ENCODE results near the gene B3GNT8.
"Not testable (repeated sequence)": the region's sequence is repeated elsewhere in the genome, so short reads cannot be mapped to it uniquely, and the experiment has no call there.

Gene B3GNT8

GRCh38 chr19:41391618-41392017 is 35.6 kb downstream of the B3GNT8 start:
- DNase-seq (ENCODE audit: low spot score) = no peak

DNA sequence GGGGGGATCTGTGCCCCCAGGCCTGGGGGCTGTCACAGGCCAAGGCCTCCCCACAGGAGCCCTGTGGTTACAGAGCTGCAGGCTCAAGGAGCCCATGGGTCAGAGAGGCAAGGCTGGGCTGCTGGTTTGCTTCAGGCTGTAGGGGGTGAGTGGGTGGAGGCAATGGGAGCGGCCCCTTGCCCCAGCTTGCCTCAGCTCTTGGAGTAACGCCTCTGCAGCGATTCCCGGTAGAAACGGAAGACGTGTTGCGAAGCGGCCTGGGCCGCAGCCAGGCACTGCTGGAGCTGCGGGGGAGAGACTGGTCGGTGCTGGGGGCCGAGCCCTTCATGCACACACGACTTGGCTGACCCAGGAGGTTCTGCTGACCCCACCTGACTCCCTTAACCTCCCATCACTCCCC is 40.7 kb downstream of the B3GNT8 start:
- no peak for DNase-seq (ENCODE audit: low spot score)

GRCh38 chr19:41384351-41384750 is 42.8 kb downstream of the B3GNT8 start:
- DNase-seq (ENCODE audit: low spot score) = no peak

- DNase-seq (ENCODE audit: low spot score) = not testable (repeated sequence)
These were observed 45.6 kb downstream of the B3GNT8 start for GRCh38 chr19:41381536-41381935.

DNA sequence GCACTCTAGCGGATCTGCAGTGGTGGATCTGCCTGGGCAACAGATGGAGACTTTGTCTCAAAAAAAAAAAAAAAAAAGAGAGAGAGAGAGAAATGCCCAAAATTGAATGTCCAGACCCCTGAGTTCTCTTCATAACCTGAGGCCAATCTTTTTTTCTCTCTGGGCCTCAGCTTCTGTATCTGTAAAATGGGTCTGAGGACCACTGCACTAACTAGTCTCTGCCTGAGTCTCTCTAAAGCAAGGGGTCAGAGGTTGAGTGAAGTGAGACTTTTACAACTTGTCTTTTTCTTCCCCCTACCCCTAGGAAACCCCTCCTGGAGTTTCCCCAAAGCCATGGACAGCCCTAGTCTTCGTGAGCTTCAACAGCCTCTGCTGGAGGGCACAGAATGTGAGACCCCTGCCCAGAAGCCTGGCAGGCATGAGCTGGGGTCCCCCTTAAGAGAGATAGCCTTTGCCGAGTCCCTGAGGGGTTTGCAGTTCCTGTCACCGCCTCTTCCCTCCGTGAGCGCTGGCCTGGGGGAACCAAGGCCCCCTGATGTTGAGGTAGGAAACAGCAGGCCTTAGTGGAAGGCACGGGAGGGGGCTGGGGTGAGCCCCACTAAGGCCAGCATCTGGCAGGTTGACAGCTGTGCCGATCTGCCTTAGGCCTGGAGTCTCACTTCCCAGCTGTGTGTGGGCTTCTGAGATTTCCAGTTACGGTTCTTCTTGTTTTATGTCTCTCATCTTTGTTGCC is 49.0 kb downstream of the B3GNT8 start:
- peak; percentile 67 for DNase-seq (ENCODE audit: low spot score)

GRCh38 chr19:41376998-41377365 is 50.2 kb downstream of the B3GNT8 start:
- no peak for DNase-seq (ENCODE audit: low spot score)

- peak; percentile 84 for DNase-seq (ENCODE audit: low spot score)
These were observed 50.8 kb downstream of the B3GNT8 start, which contains the start of gene TMEM91 for GRCh38 chr19:41376241-41376997. TSS of gene TMEM91 (plus strand) at chr19:41376533. CDS start at chr19:41378310, 1,777 bp downstream.

All from iPS-NIHi11 (cell line).